ENCODE results near the gene MAST3. TPM values are rescaled to one million over a fixed set of nuclear protein-coding genes. Genes with fewer than 3 reads are reported as not detected.

The MAST3 gene
- total RNA-seq, 1 experiment from 2014 or later = 14.2 TPM

- Histone ChIP-seq H2AFZ (ENCODE audit: low read depth, low read length, poor library complexity, severe bottlenecking) (no peak overlapping the region), H3K9me3 (ENCODE audit: control insufficient read depth in 1 of 2, insufficient read depth in 1 of 2, low read depth in 1 of 2, low read length in 2 of 2) (no peaks in the 10 kb centered on the region), H3K36me3 (ENCODE audit: control insufficient read depth in 1 of 2, insufficient read depth in 2 of 2, low read length in 2 of 2) (peaks cover 3 to 11% of the 10 kb centered on the region in 2 experiments; a peak in 3 of 4 replicates), H3K27ac (ENCODE audit: low read depth, low read length) (no peak overlapping the region), H3K9ac (ENCODE audit: low read length) (no peak overlapping the region), H3K79me2 (ENCODE audit: insufficient read depth, low read length) (no peaks in the 10 kb centered on the region), H3K4me3 (replicated peaks in 1 of 2; ENCODE audit: low read depth in 1 of 2, low read length in 2 of 2) (no peak overlapping the region), H3K9me2 (ENCODE audit: insufficient read depth) (no peaks in the 10 kb centered on the region), H3K27me3 (ENCODE audit: insufficient read depth, low read length) (no peaks in the 10 kb centered on the region), H3K4me1 (ENCODE audit: control insufficient read depth in 1 of 2, insufficient read depth in 2 of 2, low read length in 2 of 2) (no peaks in the 10 kb centered on the region), H4K20me1 (ENCODE audit: insufficient read depth) (no peaks in the 10 kb centered on the region), H3K4me2 (ENCODE audit: low read length) (no peak overlapping the region)
- ChIA-PET POLR2A (no interaction called here), RAD21 (ENCODE audit: low non-redundant PET in 1 of 2, low total read pairs in 2 of 2, uncharacterized antibody in 2 of 2, unreplicated experiment in 2 of 2) (interaction anchor here in 1 of 2 experiments (0.7 kb wide), 1 partner anchor 785 kb away, joined by 3 read pairs; no protein-coding TSS in a partner anchor), CTCF (no interaction called here)
- ATAC-seq (no peak), DNase-seq (ENCODE audit: low read depth, low spot score) (no peak)
- intact Hi-C loops (cut with micrococcal nuclease) = no loop called here
- BruUV-seq (replicated peaks) = no TSS peak
- TF ChIP-seq EZH2phosphoT487 (IDR thresholded peaks at IDR 0.05; ENCODE audit: borderline replicate concordance) (no peak), REST (IDR thresholded peaks at IDR 0.05; ENCODE audit: low read depth) (no peak), ZBTB33 (IDR thresholded peaks at IDR 0.05; ENCODE audit: extremely low read depth, insufficient replicate concordance, low read length) (no peak), SP1 (IDR thresholded peaks at IDR 0.05; ENCODE audit: low read depth) (no peak), POLR2A (IDR thresholded peaks at IDR 0.05; ENCODE audit: borderline replicate concordance, extremely low read depth, insufficient read depth, insufficient read length) (no peak), ATF3 (IDR thresholded peaks at IDR 0.05) (no peak), TCF7L2 (IDR thresholded peaks at IDR 0.05; ENCODE audit: borderline replicate concordance, extremely low read depth, insufficient read depth, insufficient read length) (no peak), MAX (IDR thresholded peaks at IDR 0.05) (no peak), ELF1 (IDR thresholded peaks at IDR 0.05; ENCODE audit: borderline replicate concordance, low read depth) (no peak), JUND (IDR thresholded peaks at IDR 0.05) (no peak)
These were observed 40.2 kb downstream of the MAST3 start for GRCh38 chr19:18137657-18138339.

Data from HCT116 (cell line).